WTC11 (cell line): ENCODE measurements around the gene ITGA5.

ENCODE experiments used
- ESRRA ChIP-seq: sonication (generic); formaldehyde crosslinking; IDR thresholded peaks from 2 replicates; pipeline ENCODE4 v1.8.1; 2022; ENCODE audit warnings: mild to moderate bottlenecking, missing genetic modification reagents, borderline replicate concordance
- KAT7 ChIP-seq: sonication (generic); formaldehyde crosslinking; IDR thresholded peaks from 2 replicates; pipeline ENCODE4 v1.8.1; 2023; ENCODE audit warnings: missing genetic modification reagents, mild to moderate bottlenecking, borderline replicate concordance
- TEAD1 ChIP-seq: sonication (generic); formaldehyde crosslinking; IDR thresholded peaks from 2 replicates; pipeline ENCODE4 v1.8.0; 2022; ENCODE audit warnings: mild to moderate bottlenecking, missing genetic modification reagents
- USF2 ChIP-seq: sonication (generic); formaldehyde crosslinking; IDR thresholded peaks from 2 replicates; pipeline ENCODE4 v1.8.1; 2023; ENCODE audit warnings: mild to moderate bottlenecking, missing genetic modification reagents, moderate library complexity
- ZNF512 ChIP-seq: sonication (generic); formaldehyde crosslinking; IDR thresholded peaks from 2 replicates; pipeline ENCODE4 v1.8.1; 2022; ENCODE audit warnings: missing genetic modification reagents, borderline replicate concordance
- TF ChIP-seq, protein P1 (sequence below): fragments of 200-600 bp; IDR thresholded peaks from 2 replicates; pipeline ENCODE4 v1.8.0; 2022; ENCODE audit warnings: antibody characterized with exemption

DNA sequence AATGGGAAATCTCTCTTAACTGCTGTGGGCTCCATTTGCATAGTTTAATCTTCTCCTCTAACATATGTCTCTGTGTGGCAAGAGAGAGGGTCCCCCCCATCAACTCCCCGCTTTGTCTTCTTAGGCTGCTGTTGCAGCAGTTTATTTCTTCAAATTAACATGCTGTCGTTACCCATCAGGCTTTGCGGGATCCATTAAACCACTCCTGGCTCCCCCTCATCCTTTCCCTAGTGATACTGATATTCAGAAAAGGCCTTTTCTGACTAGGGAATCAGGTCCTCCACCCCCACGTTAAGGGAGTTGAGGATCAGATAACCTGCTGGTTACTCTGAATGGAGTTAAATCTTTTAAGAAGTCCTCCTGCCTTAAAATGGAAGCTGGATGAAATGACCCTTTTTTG lies 70.0 kb downstream of the ITGA5 start:
- TF ChIP-seq ZNF512 (no peak), TEAD1 (no peak), ESRRA (CRISPR knock-in tag) (no peak), KAT7 (CRISPR knock-in tag) (no peak), USF2 (CRISPR knock-in tag) (no peak)
- TF ChIP-seq, protein P1, sequence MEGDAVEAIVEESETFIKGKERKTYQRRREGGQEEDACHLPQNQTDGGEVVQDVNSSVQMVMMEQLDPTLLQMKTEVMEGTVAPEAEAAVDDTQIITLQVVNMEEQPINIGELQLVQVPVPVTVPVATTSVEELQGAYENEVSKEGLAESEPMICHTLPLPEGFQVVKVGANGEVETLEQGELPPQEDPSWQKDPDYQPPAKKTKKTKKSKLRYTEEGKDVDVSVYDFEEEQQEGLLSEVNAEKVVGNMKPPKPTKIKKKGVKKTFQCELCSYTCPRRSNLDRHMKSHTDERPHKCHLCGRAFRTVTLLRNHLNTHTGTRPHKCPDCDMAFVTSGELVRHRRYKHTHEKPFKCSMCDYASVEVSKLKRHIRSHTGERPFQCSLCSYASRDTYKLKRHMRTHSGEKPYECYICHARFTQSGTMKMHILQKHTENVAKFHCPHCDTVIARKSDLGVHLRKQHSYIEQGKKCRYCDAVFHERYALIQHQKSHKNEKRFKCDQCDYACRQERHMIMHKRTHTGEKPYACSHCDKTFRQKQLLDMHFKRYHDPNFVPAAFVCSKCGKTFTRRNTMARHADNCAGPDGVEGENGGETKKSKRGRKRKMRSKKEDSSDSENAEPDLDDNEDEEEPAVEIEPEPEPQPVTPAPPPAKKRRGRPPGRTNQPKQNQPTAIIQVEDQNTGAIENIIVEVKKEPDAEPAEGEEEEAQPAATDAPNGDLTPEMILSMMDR = no peak
